ENCODE data around the gene MN1.

MN1 gene

DNA sequence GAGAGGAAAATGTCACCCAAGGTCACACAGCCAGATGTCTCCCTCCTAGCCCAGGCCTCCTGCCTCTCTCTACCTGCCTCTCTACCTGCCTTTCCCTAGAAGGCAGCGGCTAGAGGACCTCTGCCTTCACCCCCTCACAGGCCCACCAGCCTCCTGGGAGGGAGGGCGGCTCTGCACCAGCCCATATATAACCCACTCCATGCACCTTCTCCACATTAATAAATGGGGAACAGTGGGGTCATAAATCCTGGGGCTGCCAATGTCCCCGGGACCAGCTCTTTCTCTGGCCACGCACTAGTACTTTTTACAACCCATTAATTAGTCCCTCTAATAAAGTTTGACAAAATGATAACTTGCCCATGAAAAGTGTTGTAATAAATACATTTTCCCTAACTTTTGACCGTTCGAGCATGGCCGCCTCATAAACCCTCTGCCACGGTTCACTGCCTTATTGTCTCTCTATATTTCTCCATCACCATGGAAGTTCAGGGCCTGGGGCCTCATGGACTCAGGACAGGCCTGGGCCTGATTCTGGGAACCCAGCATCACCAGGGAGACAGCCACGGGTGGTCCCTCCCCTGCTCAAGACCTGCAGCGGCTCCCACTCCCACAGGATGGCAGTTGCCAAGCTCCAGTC lies 102.1 kb downstream of the MN1 start:
- Histone ChIP-seq H3K36me3 (ENCODE audit: control insufficient read depth, insufficient read depth, low read length) (peaks cover 8% of the 10 kb centered on the region; the same call in 1 of the 2 replicates), H3K4me3 (ENCODE audit: low read length) (no peak overlapping the region), H3K27me3 (ENCODE audit: control insufficient read depth, insufficient read depth, low read length) (no peaks in the 10 kb centered on the region), H3K9me3 (ENCODE audit: control insufficient read depth, insufficient read depth, low read length) (no peaks in the 10 kb centered on the region), H3K4me1 (ENCODE audit: control insufficient read depth, insufficient read depth, low read length) (no peaks in the 10 kb centered on the region), H3K27ac (ENCODE audit: low read length) (no peak overlapping the region)
- no peak for DNase-seq (ENCODE audit: low read depth, low spot score)
- no CpG with 5 or more reads among the region's 10 CpGs for WGBS (ENCODE audit: insufficient coverage, insufficient read length)

GRCh38 chr22:27698813-27699212 lies 102.7 kb downstream of the MN1 start:
- Histone ChIP-seq H3K9me3 (ENCODE audit: control insufficient read depth, insufficient read depth, low read length) (no peaks in the 10 kb centered on the region), H3K36me3 (ENCODE audit: control insufficient read depth, insufficient read depth, low read length) (peaks cover 8% of the 10 kb centered on the region; the same call in 1 of the 2 replicates), H3K4me3 (ENCODE audit: low read length) (no peak overlapping the region), H3K4me1 (ENCODE audit: control insufficient read depth, insufficient read depth, low read length) (no peaks in the 10 kb centered on the region), H3K27me3 (ENCODE audit: control insufficient read depth, insufficient read depth, low read length) (no peaks in the 10 kb centered on the region), H3K27ac (ENCODE audit: low read length) (no peak overlapping the region)
- no CpG with 5 or more reads among the region's 5 CpGs for WGBS (ENCODE audit: insufficient coverage, insufficient read length)
- DNase-seq (ENCODE audit: low read depth, low spot score): no peak
